Hepatocyte (in vitro differentiated cells): ENCODE results near the gene KCNB1.

Experiments
- EZH2 ChIP-seq: fragments of 200-600 bp; sonication (generic); IDR thresholded peaks from 2 replicates; pipeline ENCODE4 v1.6.1; 2016; ENCODE audit warnings: antibody characterized with exemption, mild to moderate bottlenecking, borderline replicate concordance
- EZH2phosphoT487 ChIP-seq: fragments of 200-600 bp; sonication (generic); IDR thresholded peaks from one replicate; pipeline ENCODE4 v1.6.1; 2018; ENCODE audit warnings: antibody characterized with exemption, mild to moderate bottlenecking, low read depth, moderate library complexity; ENCODE audit not compliant: unreplicated experiment, severe bottlenecking
- TF ChIP-seq, protein P1 (sequence below): fragments of 200-600 bp; sonication (generic); IDR thresholded peaks from 2 replicates; pipeline ENCODE4 v1.5.1; 2016; ENCODE audit warnings: antibody characterized with exemption, mild to moderate bottlenecking; ENCODE audit not compliant: poor library complexity

DNA sequence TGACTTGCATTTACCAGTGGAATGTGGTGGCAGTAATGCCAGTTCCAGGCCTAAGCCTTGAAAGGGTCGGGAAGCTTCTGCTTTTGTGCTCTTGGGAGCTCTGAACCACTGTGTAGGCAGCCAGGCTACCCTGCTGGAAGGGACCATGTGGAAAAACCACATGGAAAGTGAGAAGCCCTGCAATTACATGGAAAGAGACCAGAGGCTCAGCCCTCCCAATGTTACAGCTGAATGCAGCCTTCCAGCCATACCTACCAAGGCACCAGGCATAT, 14.9 kb upstream of the KCNB1 start:
- TF ChIP-seq EZH2phosphoT487: no peak
- TF ChIP-seq, protein P1, sequence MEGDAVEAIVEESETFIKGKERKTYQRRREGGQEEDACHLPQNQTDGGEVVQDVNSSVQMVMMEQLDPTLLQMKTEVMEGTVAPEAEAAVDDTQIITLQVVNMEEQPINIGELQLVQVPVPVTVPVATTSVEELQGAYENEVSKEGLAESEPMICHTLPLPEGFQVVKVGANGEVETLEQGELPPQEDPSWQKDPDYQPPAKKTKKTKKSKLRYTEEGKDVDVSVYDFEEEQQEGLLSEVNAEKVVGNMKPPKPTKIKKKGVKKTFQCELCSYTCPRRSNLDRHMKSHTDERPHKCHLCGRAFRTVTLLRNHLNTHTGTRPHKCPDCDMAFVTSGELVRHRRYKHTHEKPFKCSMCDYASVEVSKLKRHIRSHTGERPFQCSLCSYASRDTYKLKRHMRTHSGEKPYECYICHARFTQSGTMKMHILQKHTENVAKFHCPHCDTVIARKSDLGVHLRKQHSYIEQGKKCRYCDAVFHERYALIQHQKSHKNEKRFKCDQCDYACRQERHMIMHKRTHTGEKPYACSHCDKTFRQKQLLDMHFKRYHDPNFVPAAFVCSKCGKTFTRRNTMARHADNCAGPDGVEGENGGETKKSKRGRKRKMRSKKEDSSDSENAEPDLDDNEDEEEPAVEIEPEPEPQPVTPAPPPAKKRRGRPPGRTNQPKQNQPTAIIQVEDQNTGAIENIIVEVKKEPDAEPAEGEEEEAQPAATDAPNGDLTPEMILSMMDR: no peak
- TF ChIP-seq EZH2: no peak
